Hypothalamus (tissue), 51 donors: ENCODE results near the gene ANGPTL2.
A peak's percentile ranks its signal among the peaks of the same experiment; 100 is the strongest.

Experiments
- DNase-seq, 51 donors: peaks; one replicate each; lab custom pipeline; 2025; lab: John Stamatoyannopoulos, UW

ANGPTL2 gene

GRCh38 chr9:127099664-127100063 is 22.8 kb downstream of the ANGPTL2 start:
- DNase-seq: no peak

DNA sequence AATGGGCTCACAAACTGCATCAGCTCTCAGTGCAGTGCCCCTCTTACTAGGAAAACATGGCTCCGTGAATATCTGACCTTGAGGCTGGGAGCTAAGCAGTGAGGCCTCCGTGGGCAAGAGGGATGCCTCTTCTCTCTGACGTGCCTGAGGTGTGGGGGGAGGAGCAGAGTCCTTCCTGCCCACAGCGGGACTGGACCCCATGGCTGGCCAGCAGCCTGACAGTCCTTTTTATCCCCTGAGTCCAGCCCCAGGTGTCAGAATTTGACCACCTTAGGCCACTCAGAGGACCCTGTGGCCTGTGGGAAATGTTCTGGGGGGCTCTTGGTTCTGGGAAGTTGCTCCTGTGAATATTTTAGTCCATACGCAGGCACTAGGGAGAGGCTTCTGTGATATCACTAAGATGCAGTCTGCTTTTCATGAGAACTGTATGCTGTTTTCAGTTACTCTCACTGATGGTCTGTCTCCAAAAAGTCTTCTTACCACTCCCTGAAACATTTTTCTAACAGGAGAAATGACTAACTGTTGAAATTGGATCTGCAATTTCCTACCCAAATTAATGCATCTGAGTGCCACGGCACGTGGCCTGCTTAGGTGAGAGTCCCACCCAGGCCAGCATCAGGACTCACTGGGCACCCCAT is 23.4 kb downstream of the ANGPTL2 start:
- no peak for DNase-seq

- DNase-seq: no peak
Measured at GRCh38 chr9:127097683-127098082, 24.8 kb downstream of the ANGPTL2 start.

GRCh38 chr9:127096208-127096607 is 26.2 kb downstream of the ANGPTL2 start:
- peak in 7 of 51 donors; percentile 12 to 42 (median 30) for DNase-seq

DNA sequence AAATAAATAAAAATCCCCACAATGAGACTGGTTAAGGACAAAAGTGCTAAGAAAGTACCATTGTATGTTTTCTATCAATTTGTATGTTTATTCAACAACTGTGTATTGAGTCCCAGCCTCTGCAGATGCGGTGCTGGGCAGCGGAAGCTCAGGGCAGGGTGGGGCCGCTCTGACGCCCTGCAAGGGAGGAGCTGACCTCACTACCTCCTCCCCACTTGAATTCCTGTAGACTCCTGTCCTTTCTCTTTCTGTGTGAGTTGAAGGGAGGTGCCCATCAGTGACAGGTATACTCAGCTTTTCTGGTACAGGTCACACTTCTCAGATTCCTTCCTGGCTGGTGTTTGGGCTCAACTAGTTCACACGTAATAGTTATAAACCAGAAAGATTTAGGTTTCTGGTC is 27.0 kb downstream of the ANGPTL2 start:
- peak in 1 of 51 donors; percentile 21 for DNase-seq

DNA sequence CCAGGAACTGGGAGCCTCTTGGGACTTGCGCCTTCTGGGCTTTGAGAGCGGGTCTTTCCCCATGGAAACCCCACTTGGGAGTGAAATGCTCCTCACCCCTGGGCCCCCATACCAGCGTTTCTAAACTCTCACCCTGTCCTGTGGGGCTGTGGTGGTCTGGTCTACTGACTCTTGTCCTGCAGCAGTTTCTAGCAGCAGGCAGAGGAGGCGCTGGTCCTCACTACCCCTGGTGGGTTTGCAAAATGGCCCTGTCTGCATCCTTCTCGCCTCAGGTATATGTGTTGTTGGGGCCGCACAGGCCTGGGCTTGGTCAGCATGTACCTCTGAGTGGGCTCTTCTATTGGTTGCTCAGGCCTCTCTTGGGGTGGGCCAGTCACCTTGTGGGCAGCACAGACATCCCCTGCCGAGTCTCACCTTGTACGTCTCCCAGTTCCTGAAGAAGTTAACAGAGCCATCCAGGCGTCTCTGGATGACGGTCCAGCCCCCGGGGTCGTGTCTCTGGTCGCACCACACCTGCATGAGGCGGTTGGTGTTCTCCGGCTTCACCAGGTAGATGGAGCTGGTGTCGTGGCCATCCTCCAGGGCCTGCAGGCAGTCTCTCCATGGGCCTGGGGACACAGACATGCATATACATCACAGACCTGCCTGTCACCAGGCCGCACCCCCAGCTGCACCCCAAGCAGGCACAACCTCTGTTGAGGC is 29.0 kb downstream of the ANGPTL2 start:
- no peak for DNase-seq

- DNase-seq: no peak
Measured at GRCh38 chr9:127092041-127092608, 30.3 kb downstream of the ANGPTL2 start.

DNA sequence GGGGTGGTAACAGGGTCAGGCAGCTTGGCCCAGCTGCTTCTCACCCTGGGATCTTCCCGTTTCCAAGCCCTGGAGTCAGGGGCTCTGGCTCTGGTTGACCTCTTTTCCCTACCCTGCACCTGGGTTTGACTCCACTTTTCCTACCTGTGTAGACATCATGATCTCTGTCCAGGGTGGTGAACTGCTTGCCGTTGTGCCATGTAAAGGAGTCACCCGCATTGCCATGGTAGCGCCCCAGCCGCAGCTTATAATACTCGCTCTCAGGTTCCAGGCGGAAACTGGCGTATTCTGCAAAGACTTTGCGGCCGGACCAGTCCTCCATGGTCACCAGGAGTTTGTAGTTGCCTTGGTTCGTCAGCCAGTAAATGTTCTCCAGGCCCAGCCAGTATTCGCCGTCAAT is 30.9 kb downstream of the ANGPTL2 start:
- DNase-seq: no peak

DNA sequence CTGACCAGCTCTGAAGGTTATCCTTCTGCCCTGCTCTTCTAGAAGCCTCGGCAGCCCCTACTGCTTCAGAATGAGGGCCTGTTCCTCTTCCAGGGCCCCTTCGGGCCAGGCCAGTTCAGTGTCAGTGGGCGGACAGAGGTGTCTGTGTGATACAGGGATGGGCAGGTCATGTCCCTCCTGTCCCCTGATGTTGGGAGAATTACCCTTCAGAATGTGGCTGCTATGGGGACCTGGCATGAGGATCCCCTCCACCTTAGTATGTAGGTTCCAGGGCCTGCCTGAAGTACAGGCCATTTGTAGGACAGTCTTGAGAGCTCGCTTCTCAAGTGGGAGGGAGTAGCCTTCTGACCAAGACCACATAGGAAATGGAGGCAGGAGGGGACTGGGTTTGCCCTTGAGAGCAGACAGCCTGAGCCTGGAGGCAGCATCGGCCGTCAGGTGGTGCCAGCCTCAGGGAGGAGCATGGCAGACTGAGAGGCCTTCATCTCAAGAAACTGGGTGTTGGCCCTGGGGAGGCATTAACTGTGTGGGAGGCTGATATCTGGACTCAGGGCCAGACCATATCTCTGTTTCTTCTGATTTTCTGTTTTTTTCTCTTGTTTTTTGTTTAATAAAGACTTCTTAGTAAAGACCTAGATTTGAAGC is 32.0 kb downstream of the ANGPTL2 start:
- no peak for DNase-seq

GRCh38 chr9:127089631-127090081 is 32.8 kb downstream of the ANGPTL2 start:
- DNase-seq: no peak

- DNase-seq: no peak
Measured at GRCh38 chr9:127088724-127089615, 33.5 kb downstream of the ANGPTL2 start.

DNA sequence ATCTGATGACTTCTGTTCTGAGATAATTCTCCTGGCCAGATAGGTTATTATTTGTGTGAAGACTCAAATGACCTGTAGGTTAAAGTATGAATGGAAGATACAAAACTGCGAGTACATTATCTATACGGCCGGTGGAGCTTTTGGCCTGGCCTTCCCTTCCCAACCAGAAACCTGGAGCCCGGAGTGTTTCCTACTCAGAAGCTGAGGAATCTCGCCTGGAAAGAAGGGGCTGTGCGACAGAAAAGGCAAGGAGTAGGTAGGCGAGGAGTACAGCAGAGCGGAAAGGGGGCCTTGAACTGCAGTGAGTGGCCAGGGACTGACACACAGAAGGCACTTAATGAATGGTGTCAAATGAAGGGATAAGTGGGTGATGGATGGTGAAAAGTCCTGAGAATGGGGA is 34.6 kb downstream of the ANGPTL2 start:
- DNase-seq: no peak

DNA sequence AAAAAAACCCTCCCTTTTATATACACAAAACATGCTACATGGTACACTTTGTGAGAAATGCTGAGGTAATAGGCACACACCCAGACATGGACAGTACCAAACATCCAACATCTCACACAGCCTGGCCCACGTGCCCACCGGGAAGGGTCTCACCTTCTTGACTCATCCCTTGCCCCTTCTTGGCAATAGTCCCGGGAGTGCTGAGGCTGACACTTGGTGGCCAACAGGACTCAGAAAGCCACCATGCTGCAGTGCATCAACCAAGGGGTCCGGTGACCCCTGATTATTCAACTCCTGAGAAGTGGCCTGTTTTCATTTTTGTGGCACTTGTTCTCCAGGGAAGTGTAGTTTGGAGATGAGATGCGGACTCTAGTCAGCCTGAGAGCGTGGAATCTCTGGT is 35.0 kb downstream of the ANGPTL2 start:
- DNase-seq: no peak

DNA sequence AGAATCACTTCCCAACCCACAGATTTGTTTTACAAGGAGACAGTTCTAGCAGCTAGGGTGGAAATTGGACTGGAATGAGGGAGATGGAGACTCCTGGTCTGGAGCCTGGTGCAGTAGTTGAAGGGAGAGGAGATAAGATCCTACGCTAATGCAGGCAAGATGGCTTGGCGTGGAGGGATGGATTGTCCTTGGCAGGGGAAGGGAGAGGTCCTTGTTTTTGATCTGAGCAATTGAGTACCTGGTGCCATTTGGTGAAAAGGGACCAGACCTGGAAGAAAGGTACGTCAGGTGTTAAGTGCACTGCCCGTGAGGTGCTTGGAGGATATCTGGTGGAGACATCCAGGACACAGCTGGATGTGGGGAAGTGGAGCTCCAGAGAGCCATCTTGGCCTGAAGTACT is 35.7 kb downstream of the ANGPTL2 start:
- DNase-seq: no peak

DNA sequence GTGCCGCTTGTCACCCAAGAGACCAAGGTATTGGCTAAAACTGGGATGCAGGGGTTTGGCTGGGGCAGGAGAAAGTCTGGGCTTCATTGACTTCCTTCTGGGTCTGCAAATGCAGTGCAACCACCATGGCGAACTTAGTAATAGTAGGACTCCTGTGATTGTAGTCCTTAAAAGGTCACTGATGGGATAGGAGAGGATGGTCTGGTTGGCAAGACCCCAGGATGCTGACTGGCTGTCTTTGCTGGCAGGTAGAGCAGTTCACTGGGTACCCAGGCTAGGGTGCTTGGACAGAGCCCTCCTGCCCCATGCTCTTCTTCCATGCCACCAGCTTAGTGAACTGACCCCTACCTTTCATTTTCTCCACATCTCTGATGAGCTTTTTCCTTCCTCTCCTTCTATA is 37.2 kb downstream of the ANGPTL2 start:
- no peak for DNase-seq

- no peak for DNase-seq
Measured at GRCh38 chr9:127084076-127085039, 38.1 kb downstream of the ANGPTL2 start.

DNA sequence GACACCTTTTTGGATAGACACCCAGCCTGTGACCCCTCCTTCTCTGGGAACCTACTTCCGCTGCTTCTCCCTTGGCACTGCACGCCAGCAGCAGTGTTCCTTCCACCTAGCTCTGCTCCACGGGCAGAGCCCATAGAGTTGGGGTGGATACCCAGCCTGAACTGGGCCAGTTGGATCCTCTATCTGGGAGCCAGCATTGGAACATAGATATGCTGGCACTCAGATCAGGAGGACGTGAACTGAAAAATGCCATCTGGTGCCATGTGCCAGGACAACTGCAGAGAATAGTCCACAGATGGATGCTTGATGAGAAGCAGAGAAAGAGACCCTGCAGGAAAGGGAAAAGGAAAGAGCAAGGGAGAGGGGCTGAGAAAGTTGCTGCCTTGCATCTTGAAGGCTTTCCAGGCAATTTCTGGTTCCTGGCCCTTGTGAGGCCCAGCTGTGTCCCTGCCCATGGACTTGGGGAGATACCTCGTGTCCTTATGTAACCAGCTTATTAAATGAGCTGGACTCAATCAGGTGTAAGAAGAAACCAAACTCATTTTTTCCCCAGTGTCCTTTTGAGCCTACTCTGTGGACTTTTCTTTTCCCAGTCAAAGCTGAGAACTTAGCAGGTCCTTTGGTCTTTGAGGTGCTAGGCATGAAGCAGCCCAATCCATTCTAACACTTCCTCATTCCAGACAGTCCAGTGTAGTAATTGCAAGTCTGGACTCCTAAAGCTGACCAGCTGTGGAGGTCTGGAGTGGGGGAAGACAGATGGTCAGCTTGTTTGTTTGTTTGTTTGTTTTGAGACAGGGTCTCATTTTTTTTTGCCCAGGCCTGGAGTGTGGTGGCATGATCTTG is 39.1 kb downstream of the ANGPTL2 start:
- no peak for DNase-seq
